Pancreas (tissue), 10 donors: ENCODE measurements around the gene PIP5K1B. TPM values are rescaled to one million over a fixed set of nuclear protein-coding genes. Genes with fewer than 3 reads are reported as not detected.

Source experiments
- ATAC-seq, 4 donors: fragments of 200-7000 bp; cut with Tn5 transposase; one replicate each; pipeline versions ENCODE4 v1.8.0 to v1.9.1; 2020; ENCODE audit warnings: mild to moderate bottlenecking in 4 of 4, moderate library complexity in 4 of 4
- DNase-seq, 6 donors: peaks; one replicate each; pipeline ENCODE4 v3.0.0-alpha.2; 2020
- FAIRE-seq: peaks from 2 replicates; lab custom pipeline; 2012; peaks lifted over from hg19 to GRCh38; lab: Jason Lieb, UNC
- H3K27ac ChIP-seq, 4 donors: fragments of 200-600 bp; sonication (generic); 1 replicate in 3 of 4; 2 replicates in 1 of 4; pipeline versions ENCODE4 v1.5.0 to v1.8.0; 2020
- H3K27me3 ChIP-seq, 4 donors: fragments of 200-600 bp; one replicate each; pipeline ENCODE4 v1.8.0; 2021
- H3K36me3 ChIP-seq, 3 donors: fragments of 200-600 bp; sonication (generic) in 1 of 3; one replicate each; pipeline versions ENCODE4 v1.5.0 to v1.8.0; 2020 to 2021
- H3K4me1 ChIP-seq, 3 donors: fragments of 200-600 bp; one replicate each; pipeline ENCODE4 v1.8.0; 2021
- H3K4me3 ChIP-seq, 4 donors: fragments of 200-600 bp; sonication (generic) in 2 of 4; one replicate each; pipeline versions ENCODE4 v1.5.0 to v1.8.0; 2020 to 2021
- H3K9me3 ChIP-seq, 4 donors: fragments of 200-600 bp; one replicate each; pipeline ENCODE4 v1.8.0; 2021
- WGBS, 2 donors: extraction: QIAGEN DNeasy Blood & Tissue Kit; methylation state at CpG; one replicate each; pipeline ENCODE4 v1.1.7; 2013; 5-methylcytosine and 5-hydroxymethylcytosine counted together
- intact Hi-C, 3 donors: fragments of 100-400 bp; cut with DNase I; formaldehyde crosslinking; loops; one replicate each; pipeline versions ENCODE4 v1.11.1 to v1.14.2; 2022
- polyA plus RNA-seq, 2 donors: library from polyadenylated mRNA; stranded (reverse); fragments of 200-250 nt; gene quantifications; one replicate each; pipeline ENCODE4 v1.2.3, GENCODE V29; 2013
- total RNA-seq, 6 donors: library from RNA; stranded (reverse); fragmentation: NEBNext Ultra II Directional in 4 of 6; extraction: Animal tissue kit (Norgen Biotek cat#: 25700) in 4 of 6; gene quantifications; one replicate each; pipeline versions ENCODE4 v1.2.1 to v1.2.4, GENCODE V29; 2021 to 2023
- TF ChIP-seq, protein P1 (sequence below), 4 donors: fragments of 200-600 bp; sonication (generic) in 3 of 4; IDR thresholded peaks; one replicate each; pipeline versions ENCODE4 v1.5.0 to v1.8.0; 2021; ENCODE audit warnings: antibody characterized with exemption in 4 of 4
- donor health status: healthy with polysubstance abuse.
- donor health status: DM: no; HTN: no; CAD: no; lungs with moderate emphysema.
- donor health status: DM: no; HTN: no; CAD: no.
- donor health status: control.
- donor health status: control.
- donor health status: Bipolar disorder and iron deficiency.
- donor health status: DM: yes; HTN: yes; CAD: no.
- donor health status: DM: no; HTN: no; CAD: no.
- donor health status: DM: no; HTN: no; CAD: no.
- donor health status: DM: yes; HTN: yes; CAD: no.

Gene PIP5K1B
- total and polyA plus RNA-seq, 8 donors = 1.3 to 6.9 (median 6.2) TPM

GRCh38 chr9:68975365-68976043 is 270.5 kb downstream of the PIP5K1B start:
- no peaks in the 10 kb centered on the region for H3K36me3 ChIP-seq
- no peaks in the 10 kb centered on the region for H3K27me3 ChIP-seq
- H3K4me3 ChIP-seq = peak overlapping the region in 1 of 4 donors; percentile 7
- no peak for FAIRE-seq
- ATAC-seq = peak; percentile 24 to 64 (median 34)
- intact Hi-C loops = no loop called here
- peak overlapping the region in 2 of 4 donors; percentile 15 to 44 for H3K27ac ChIP-seq
- TF ChIP-seq, protein P1, sequence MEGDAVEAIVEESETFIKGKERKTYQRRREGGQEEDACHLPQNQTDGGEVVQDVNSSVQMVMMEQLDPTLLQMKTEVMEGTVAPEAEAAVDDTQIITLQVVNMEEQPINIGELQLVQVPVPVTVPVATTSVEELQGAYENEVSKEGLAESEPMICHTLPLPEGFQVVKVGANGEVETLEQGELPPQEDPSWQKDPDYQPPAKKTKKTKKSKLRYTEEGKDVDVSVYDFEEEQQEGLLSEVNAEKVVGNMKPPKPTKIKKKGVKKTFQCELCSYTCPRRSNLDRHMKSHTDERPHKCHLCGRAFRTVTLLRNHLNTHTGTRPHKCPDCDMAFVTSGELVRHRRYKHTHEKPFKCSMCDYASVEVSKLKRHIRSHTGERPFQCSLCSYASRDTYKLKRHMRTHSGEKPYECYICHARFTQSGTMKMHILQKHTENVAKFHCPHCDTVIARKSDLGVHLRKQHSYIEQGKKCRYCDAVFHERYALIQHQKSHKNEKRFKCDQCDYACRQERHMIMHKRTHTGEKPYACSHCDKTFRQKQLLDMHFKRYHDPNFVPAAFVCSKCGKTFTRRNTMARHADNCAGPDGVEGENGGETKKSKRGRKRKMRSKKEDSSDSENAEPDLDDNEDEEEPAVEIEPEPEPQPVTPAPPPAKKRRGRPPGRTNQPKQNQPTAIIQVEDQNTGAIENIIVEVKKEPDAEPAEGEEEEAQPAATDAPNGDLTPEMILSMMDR (IDR thresholded peaks at IDR 0.05) = no peak
- H3K4me1 ChIP-seq = peaks cover 8 to 12% (median 8%) of the 10 kb centered on the region in 3 donors
- WGBS, 2 donors = 74% methylated on average over 5 of the region's 5 CpGs
- DNase-seq = no peak
- H3K9me3 ChIP-seq = no peaks in the 10 kb centered on the region

DNA sequence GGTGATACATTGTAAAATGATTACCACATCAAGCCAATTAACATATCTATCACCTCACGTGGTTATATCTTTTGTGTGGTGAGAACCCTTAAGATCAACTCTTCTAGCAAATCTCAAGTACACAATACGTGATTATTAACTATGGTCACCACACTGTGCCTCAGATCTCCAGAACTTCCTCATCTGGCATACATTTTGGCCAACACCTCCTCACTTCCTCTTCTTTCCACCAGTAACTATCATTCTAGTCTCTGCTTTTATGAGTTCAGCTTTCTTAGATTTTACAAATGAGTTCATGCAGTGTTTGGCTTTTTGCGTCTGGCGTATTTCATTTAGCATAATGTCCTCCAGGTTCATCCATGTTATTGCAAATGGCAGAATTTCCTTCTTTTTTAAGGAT is 273.0 kb downstream of the PIP5K1B start:
- Histone ChIP-seq H3K36me3 (no peaks in the 10 kb centered on the region), H3K4me1 (peaks cover 8 to 18% (median 12%) of the 10 kb centered on the region in 3 donors), H3K9me3 (no peaks in the 10 kb centered on the region), H3K27ac (no peak overlapping the region), H3K4me3 (no peak overlapping the region), H3K27me3 (no peaks in the 10 kb centered on the region)
- ATAC-seq (no peak), FAIRE-seq (no peak), DNase-seq (no peak)
- TF ChIP-seq, protein P1 (IDR thresholded peaks at IDR 0.05) = no peak
- intact Hi-C loops = no loop called here
- 81 to 83% methylated on average over 4 of the region's 4 CpGs for WGBS, 2 donors

- intact Hi-C loops = no loop called here
- no peaks in the 10 kb centered on the region for H3K27me3 ChIP-seq
- TF ChIP-seq, protein P1 (IDR thresholded peaks at IDR 0.05) = no peak
- no peaks in the 10 kb centered on the region for H3K9me3 ChIP-seq
- H3K4me3 ChIP-seq = no peak overlapping the region
- no peak for FAIRE-seq
- peaks cover 8 to 18% (median 12%) of the 10 kb centered on the region in 3 donors for H3K4me1 ChIP-seq
- no peak for DNase-seq
- 94 to 97% methylated on average over 3 of the region's 3 CpGs for WGBS, 2 donors
- no peak for ATAC-seq
- no peak overlapping the region for H3K27ac ChIP-seq
- H3K36me3 ChIP-seq = no peaks in the 10 kb centered on the region
Measured at GRCh38 chr9:68978501-68978900, 273.5 kb downstream of the PIP5K1B start.

GRCh38 chr9:68979538-68980314 is 274.7 kb downstream of the PIP5K1B start:
- Histone ChIP-seq H3K27ac (peak overlapping the region in 2 of 4 donors; percentile 7 to 60), H3K4me3 (no peak overlapping the region), H3K9me3 (no peaks in the 10 kb centered on the region), H3K4me1 (peaks cover 8 to 18% (median 12%) of the 10 kb centered on the region in 3 donors), H3K27me3 (no peaks in the 10 kb centered on the region), H3K36me3 (no peaks in the 10 kb centered on the region)
- 59 to 60% methylated on average over 9 of the region's 9 CpGs for WGBS, 2 donors
- no peak for FAIRE-seq
- DNase-seq = no peak
- TF ChIP-seq, protein P1 (IDR thresholded peaks at IDR 0.05) = no peak
- ATAC-seq = peak; percentile 25 to 62 (median 48)
- intact Hi-C loops = no loop called here
